Lower leg skin (tissue), 3 donors: ENCODE measurements around the gene LEKR1.

Experiments
- POLR2A ChIP-seq, 2 donors: fragments of 450-650 bp; IDR thresholded peaks; one replicate each; pipeline ENCODE4 v1.6.1; 2016 to 2017; ENCODE audit warnings: antibody characterized with exemption in 2 of 2, mild to moderate bottlenecking in 1 of 2, moderate library complexity in 1 of 2
- TF ChIP-seq, protein P1 (sequence below), 3 donors: fragments of 450-650 bp; IDR thresholded peaks; one replicate each; pipeline ENCODE4 v1.5.1; 2016; ENCODE audit warnings: antibody characterized with exemption in 3 of 3, mild to moderate bottlenecking in 3 of 3, moderate library complexity in 2 of 3

- TF ChIP-seq, protein P1, sequence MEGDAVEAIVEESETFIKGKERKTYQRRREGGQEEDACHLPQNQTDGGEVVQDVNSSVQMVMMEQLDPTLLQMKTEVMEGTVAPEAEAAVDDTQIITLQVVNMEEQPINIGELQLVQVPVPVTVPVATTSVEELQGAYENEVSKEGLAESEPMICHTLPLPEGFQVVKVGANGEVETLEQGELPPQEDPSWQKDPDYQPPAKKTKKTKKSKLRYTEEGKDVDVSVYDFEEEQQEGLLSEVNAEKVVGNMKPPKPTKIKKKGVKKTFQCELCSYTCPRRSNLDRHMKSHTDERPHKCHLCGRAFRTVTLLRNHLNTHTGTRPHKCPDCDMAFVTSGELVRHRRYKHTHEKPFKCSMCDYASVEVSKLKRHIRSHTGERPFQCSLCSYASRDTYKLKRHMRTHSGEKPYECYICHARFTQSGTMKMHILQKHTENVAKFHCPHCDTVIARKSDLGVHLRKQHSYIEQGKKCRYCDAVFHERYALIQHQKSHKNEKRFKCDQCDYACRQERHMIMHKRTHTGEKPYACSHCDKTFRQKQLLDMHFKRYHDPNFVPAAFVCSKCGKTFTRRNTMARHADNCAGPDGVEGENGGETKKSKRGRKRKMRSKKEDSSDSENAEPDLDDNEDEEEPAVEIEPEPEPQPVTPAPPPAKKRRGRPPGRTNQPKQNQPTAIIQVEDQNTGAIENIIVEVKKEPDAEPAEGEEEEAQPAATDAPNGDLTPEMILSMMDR (IDR thresholded peaks at IDR 0.05) = no peak
- TF ChIP-seq POLR2A (IDR thresholded peaks at IDR 0.05) = no peak
These were observed 152.4 kb downstream of the LEKR1 start for GRCh38 chr3:156978481-156978961.
